Stimulated activated CD4-positive, alpha-beta T cell treated with anti-CD3 and anti-CD28 coated beads, Interleukin-4, amount 100 ng/mL, for 1 hour (primary cell): ENCODE measurements around the gene PELI3.

Source experiments
- DNase-seq: peaks from one replicate; pipeline ENCODE4 v3.0.0-alpha.2; 2020

Gene PELI3

DNA sequence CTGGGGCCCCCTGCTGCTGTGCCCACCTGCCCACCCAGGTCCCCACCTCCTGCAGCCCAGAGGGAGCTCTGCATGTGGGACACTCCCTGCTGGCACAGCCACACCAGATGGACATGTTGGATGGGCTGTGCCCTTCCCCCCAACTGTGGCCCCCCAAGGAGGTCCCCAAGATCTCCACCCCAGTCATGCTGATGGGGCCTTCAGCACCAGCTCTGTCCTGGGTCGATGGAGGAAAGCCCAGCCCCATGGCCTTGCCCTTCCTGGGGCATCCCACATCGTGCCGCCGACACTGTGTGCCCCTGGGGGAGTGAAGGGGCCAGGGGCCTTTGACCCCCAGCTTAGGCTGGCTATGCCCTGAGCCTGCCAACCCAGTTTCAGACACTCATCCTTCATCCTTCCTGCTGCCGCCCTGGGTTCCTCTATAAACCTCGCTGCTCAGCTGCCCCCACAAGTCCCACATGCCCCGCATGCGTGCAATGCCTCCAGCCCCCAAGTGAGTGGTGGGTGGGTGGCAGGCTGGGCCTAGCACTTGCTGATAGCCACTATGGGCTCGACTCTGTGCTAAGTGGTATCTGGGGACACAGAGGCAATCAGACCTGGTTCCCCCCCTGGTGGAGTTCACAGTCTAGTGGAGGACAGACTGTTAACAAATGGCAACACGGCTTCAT is 9.6 kb downstream of the PELI3 start:
- DNase-seq: no peak

DNA sequence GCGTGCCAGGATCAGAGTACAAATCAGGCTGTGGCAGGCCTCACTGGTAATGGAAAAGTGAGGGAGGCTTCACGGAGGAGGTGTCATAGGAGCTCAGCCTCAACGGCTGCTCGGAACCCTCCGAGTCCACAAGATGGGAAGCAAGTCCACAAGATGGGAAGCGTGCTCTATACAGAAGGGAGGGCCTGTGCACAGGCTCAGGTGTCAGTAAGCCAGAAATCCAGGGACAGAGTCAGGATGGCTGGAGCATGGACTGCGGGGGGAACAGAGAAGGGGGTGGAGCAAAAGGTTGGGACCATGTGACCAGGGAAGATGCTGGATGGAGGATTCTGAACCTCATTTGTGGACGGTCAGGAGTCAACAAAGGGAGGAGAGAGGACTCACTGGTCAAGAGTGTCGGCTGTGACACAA is 10.1 kb downstream of the PELI3 start:
- no peak for DNase-seq

DNA sequence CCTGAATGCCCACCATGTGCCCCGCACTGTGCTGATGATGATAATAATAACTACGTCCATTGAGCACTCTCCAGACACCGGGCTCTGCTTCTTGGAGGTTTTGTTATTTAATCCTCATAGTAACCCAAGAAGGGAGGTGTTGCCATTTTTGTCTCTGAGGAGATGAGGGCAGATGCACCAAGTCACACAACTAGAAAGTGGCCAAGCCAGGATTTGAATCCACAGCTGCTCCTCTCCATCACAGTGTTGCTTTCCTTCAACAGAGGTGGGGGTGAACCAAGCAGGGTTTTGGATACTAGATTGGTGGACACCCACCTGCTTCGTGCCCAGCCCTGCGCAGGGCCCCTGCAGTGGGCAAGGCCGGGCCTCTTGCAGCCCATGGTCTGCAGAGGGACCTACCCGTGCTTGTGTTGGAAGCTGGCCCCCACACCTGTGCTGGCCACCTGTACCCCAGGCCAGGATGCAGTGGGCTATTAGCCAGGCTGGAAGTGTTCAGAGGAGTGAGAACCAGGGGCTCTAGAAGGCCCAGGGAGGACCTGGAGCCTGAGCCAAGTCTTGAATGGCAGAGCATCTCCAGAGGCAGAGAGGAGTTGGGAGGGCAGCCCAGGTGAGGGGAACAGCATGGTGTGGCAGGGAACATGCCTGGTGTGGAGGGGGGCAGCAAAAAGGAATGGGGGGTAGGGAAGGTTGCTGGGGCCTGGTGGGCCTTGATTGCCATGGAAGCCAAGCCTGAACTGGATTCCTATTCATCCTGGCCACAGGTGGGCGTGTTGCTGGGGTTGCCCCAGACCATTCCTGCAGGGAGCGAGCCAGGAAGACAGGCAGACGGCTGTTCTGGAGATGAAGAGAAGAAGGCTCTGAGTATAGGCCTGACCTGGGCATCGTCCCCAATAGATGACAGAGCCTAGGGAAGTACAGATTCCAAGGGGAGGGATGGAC is 10.8 kb downstream of the PELI3 start:
- DNase-seq: no peak

DNA sequence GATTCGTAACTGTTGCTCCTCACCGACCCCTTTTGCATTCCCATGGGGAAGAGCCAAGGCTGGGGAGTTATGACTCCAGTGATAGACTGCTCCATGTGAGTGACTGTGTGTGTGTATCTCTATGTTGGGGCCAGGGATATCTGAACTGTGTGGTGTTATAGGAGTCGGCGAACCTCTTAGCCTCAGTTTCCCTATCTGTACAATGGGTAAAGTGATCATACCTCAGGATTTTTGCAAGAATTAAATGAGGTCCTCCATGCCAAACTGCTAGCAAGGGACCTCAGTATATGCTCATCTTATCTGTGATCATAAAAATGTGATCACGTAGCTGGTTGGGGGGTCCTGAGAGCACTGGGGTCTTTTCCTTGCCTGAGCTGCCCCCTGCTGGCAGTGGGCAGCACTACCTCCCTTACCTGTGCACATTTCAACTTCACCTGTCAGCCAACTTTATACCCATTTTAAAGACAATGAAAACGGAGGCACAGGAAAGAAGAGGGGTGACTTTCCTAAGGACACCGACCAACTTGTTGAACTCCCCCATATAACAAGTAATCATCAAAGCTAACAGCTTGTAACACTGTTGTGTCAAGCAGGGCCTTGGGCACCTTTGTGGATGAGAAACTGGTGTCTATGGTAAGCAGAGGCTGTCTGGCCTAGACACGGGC is 12.2 kb downstream of the PELI3 start:
- DNase-seq: peak; percentile 39

DNA sequence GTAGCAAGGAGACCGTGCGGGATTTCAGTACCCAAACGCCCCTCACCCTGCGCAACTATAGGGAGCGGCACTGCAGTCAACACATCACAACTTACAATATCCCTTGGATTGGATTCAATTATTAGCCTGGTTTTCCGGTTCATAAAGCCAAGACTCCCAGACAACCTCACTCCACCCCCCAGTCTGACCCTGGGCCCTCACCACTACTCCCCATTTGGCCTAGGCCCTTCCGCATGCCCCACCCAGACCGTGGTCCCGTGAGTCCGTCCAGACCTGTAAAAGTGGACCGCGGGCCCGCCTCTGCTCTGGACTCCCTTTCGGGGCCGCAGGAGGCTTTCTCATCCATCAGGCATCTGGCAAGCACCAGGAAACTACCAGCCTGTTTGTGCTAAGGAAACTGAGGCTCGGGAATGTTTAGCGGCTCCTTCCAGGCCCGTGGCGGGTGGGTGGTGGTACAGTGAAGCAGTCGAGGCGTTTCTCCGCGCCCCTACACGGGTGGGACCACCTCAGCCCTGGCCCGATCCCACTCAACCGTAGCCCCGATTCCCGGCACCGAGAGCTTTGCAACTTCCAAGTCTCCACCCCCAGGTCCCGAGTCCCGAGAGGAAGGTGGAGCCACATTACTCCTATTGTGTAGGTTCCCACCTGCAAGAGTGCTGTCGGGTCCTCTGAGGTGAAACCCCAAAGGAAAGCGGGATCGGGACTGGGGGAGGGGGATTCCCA is 12.8 kb downstream of the PELI3 start:
- DNase-seq: no peak

DNA sequence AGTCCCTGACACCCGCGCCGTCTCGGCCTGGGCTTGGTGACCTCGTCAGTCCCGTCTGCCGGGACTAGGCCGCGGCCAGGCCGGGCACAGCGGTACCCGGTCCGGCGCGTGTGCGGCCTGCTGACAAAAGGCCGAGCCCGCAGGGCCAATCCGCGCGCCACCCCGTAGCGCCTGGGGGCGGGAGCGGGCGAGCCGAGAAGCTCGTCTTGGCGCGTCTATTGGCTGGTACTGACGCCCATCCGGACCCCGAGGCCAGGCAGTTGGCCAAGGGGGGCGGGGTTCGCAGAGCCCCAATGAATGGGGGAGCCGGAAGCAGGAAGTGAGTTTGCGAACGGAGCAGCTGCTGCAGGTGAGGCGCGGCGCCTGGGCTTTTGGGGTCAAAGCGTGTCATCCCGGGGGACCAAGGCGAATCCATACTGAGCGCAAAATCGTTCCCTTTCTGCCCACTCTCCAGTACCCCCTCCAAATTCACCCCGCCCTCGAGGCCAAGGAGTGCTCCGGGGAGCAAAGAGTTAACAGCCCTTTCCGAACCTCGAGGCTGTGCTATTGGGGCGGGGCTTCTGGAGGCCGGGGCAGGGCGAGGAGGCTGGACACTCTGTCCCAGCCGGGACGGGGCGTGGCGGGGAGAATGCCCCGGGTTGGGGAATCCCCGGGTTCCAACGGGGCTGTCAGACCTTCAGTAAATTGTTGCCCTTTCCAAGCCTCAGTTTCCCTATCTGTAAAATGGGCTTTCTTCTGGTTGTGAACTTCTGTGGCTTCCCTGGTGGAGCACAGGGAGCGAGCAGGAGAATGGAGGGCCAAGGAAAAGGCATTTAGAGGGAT is 13.6 kb downstream of the PELI3 start, which contains the start of gene DPP3:
TSS of gene DPP3 (plus strand) at position 318 of the 822 bp plus-strand sequence. CDS start 1,767 bp downstream, outside the sequence.
- DNase-seq: peak; percentile 95

DNA sequence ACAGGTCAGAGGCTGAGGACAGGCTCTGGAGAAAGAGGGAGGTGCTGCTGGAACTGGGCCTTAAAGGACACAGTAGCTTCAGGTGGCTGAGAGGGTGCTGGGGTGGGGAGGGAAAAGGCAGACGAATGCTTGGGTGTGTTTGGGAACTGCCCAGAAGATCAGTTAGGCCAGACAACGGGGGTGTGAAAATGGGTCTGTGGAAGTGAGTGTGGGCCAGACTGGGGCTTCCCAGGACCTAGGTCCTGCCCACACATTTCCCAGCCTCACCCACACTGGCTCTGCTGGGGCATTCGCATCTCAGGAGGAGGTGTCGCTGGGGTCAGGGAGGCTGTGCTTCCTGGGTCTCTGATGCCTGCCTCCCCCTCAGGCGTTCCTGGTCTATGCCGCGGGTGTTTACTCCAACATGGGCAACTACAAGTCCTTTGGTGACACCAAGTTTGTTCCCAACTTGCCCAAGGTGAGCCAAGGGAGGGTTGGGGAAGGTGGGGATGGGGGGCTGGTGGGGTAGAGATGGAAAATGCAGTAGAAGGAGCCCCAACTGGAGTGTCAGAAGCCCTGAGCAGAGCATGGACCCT is 18.2 kb downstream of the PELI3 start:
- no peak for DNase-seq

DNA sequence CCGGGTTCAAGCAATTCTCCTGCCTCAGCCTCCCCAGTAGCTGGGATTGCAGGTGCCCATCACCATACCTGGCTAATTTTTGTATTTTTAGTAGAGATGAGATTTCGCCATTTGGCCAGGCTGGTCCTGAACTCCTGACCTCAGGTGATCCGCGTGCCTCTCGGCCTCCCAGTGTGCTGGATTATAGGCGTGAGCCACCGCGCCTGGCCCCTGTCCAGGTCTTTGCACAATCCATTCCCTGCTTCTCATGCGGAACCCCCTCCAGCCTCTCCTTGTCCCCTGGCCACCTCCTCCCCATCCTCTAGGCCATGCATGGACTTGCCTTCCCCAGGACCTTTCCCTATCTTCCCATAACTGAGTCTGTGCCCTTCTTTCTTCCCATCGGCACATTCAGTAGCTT is 22.3 kb downstream of the PELI3 start:
- DNase-seq: no peak

DNA sequence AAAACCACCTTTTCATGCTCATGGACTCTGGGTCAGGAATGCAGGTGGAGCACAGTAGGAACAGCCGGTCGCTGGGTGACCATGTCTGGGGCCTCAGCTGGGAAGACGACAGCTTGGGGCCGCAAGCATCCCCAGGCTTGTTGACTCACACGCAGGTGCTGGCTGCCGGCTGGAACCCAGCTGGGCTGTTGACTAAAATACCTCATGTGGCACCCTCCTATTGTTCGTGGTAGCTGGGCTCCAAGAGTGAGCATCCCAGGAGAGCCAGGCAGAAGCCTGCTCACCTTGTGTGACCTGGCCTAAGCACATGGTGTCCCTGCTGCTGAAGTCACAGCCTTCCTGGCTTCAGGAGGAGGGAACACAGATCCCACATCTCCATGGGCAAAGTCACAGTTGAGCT is 22.9 kb downstream of the PELI3 start:
- DNase-seq: no peak

DNA sequence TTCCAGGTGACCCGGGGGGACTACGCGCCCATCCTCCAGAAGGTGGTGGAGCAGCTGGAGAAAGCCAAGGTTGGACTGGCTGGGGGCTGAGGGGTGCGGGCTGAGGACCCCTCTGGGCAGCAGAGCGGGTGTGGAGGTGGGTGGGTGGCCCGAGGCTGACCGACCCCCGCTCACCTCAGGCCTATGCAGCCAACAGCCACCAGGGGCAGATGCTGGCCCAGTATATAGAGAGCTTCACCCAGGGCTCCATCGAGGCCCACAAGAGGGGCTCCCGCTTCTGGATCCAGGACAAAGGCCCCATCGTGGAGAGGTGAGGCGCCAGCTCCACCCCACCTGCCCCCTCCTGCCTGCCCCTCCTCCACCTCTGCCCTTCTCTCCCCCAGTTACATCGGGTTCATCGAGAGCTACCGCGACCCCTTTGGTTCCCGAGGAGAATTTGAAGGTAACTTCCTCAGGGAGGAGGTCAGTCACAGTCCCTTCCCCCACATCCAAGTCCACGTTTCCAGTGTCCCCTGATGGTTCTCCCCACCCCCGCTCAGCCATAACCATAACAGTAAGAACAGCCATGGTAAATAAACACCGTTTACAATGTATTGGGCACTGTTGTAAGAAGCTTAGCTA is 24.7 kb downstream of the PELI3 start:
- DNase-seq: no peak

DNA sequence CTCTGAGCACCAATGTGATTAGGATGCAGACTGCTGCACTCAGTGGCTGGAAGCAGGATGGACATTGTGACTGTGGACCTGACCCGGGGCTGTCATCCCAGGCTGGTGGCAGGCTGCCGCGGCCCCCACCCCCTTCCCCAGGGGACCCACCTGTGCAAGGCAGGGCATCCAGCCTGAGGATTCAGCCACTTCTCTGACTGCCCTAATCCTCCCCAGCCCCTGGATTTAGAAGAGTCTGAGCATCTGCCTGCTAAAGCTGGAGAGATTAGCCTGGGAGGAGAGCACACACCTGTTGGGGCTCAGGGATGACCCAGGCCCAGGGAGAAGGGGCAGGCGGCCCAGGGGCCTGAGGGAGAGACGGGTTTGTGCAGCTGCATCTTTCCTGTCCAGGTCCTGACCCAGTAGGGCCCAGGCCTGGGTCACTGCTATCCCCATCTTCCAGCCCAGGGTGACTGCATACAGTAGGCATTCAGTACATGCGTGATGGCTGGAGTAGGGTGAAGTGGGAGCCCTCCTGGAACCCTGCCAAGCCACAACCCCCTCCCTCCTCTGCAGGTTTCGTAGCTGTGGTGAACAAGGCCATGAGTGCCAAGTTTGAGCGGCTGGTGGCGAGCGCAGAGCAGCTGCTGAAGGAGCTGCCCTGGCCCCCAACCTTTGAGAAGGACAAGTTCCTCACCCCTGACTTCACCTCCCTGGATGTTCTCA is 25.6 kb downstream of the PELI3 start:
- no peak for DNase-seq

DNA sequence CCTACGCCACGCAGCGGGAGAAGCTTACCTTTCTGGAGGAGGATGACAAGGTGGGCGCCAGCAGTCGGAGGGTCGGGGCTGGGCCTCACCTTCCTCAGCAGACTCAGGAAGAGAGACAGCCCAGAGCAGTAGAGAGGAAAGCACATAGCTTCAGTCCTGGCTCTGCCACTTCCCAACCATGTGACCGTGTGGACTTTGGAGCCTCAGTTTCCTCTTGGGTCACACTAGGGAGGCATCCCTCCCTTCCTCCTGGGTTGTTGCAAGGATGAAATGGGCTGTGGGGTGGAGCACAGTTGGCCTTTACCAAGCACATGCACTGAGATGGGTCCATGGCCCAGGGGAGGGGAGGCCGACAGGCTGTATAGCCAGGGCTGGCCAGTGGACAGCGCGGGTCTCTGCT is 26.4 kb downstream of the PELI3 start:
- no peak for DNase-seq

DNA sequence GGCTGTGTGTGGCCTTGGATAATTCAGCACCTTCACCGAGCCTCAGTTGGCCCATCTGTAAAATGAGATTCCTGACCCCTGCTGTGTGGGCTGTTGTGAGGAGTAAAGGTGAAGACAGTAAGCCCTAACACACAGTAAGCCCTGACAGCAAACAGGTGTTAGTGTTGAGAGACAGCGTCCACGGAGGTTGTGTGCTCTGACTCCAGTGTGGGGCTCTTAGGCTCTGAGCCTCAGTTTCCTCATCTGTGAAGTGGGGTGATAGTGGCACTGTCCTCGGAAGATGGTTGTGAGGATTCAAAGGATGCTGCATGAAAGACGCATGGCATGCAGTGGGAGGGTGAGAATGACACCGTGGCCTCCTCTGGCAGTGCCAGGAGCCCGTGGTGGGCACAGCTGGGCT is 27.8 kb downstream of the PELI3 start:
- no peak for DNase-seq

DNA sequence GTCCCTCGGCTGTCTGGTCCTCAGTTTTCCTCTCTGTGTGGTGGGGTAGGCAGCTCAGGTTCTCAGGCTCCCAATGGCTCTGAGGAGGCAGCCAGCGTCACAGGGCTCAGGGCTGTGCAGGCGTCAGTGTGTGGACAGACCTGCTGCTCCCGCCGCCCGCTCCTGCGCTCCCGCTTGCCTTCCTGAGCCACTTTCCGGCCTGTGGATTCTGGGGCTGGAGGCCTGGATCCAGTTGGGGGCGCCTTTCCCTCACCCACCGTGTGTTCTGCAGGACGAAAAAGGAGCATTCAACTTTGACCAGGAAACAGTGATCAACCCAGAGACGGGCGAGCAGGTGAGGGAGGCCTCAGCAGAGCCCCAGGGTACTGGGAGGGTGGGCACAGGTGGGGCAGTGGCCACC is 28.2 kb downstream of the PELI3 start:
- DNase-seq: no peak

DNA sequence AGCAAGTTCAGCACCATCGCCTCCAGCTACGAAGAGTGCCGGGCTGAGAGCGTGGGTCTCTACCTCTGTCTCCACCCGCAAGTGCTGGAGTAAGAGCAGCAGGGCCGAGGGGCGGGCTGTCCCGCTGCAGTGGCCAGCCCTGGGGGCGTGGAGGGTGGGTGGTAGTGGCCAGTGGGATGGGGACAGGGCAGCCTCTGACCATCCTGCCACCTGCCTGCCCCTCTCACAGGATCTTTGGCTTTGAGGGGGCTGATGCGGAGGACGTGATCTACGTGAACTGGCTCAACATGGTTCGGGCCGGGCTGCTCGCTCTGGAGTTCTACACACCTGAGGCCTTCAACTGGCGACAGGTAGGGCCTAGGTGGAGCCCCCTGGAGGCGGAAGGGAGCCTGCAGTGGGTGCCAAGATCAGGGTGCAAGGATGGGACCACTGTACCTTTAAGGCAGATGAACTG is 28.7 kb downstream of the PELI3 start:
- no peak for DNase-seq

DNA sequence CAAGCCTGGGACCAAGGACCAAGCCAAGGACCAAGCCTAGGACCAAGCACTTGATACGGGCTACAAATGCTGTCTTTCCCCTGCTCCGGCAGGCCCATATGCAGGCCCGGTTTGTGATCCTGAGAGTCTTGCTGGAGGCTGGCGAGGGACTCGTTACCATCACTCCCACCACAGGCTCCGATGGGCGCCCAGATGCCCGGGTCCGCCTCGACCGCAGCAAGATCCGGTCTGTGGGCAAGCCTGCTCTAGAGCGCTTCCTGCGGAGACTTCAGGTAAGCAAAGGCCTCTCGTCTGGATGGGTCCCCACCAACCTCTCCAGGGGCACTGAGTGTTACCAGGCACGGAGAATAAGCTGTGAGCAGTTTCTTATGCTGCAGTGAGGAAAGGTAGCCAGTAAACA is 30.5 kb downstream of the PELI3 start:
- no peak for DNase-seq

DNA sequence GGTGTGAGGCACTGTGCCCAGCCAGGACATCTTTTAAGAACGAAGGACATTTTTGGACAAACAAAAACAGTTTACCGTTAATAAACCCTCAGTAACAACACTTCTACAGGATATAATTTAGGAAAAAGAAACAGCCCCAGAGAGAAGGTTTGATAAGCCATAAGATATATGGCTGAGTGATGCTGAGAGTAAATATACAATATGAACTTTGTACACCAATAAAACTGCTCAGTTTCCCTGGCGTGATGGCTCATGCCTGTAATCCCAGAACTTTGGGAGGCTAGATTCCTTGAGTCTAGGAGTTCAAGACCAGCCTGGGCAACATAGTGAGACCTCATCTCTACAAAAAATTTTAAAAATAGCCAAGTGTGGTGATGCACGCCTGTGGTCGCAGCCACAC is 31.8 kb downstream of the PELI3 start:
- DNase-seq: no peak

DNA sequence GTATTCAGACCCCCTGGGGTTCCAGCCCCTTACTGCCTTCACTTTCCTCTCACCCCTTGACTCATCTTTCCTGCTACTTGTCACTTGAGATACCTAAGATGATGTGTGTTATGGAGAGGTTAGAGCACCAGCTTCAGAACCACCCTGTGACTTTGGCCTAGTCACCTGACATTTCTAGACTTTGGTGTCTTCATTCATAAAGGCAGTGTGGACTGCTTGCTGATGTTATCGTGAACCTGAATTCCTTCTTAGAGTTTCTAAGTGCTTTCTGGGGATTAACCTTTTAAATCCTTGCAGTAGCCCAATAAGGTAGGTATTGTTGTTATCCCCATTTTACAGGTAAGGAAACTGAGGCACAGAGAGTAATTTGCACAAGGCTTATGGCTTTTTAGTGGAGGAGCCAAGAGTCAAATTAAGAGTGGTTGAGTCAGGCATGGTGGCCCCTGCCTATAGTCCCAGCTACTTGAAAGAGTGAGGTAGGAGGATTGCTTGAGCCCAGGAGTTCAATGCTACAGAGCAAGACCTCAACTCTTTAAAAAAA is 38.6 kb downstream of the PELI3 start:
- no peak for DNase-seq

DNA sequence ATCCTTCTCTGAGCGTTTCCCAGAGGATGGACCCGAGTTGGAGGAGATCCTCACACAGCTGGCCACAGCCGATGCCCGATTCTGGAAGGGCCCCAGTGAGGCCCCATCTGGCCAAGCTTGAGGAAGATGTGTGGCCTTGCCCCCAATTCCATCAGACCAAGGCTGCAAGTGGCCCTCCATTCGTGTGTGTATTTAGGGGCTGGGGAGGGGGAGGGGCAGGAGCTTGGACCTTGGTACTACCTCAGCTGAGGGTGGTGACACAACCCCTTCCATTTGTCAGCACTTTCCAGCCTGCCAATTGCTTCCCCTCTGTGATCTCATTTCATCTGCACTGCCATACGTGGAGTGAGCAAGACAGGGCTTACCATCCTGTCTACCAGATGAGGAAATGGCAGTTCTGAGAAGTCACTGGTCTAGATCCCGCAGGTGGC is 42.4 kb downstream of the PELI3 start:
- no peak for DNase-seq
